NB4 (cell line): ENCODE measurements around the gene CACNA1D.

ENCODE experiments used
- MYC ChIP-seq: IDR thresholded peaks from 2 replicates; pipeline ENCODE4 v1.6.1; 2011; ENCODE audit warnings: low read depth, low read length
- POLR2A ChIP-seq: IDR thresholded peaks from 2 replicates; pipeline ENCODE4 v1.6.1; 2011; ENCODE audit warnings: mild to moderate bottlenecking; ENCODE audit not compliant: insufficient read length; ENCODE audit errors: extremely low read depth
- TF ChIP-seq, protein P1 (sequence below): IDR thresholded peaks from one replicate; pipeline ENCODE4 v1.5.1; 2012; ENCODE audit warnings: low read depth, low read length
- TF ChIP-seq, protein P2 (sequence below): IDR thresholded peaks from 2 replicates; pipeline ENCODE4 v1.6.1; 2011; ENCODE audit warnings: low read depth, low read length

DNA sequence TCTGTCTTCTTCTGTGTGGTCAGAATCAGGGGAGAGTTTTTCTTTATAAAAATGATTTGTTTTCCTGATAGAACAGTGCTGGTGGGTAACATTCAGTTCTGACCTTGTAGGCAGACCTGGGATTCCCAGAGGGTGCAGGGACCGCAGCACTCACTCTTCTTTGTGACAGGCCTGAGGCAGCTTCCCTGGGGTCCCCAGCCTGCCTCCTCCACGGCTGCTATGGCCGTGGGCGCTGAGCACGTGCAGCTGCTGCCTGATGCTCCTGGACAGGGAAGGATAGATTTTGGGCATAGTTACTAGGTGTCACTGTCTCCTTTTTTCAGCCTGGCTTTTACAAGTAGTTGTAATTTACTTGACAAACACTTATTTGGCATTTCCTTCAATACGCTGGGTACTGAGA lies 39.1 kb downstream of the CACNA1D start:
- TF ChIP-seq, protein P1, sequence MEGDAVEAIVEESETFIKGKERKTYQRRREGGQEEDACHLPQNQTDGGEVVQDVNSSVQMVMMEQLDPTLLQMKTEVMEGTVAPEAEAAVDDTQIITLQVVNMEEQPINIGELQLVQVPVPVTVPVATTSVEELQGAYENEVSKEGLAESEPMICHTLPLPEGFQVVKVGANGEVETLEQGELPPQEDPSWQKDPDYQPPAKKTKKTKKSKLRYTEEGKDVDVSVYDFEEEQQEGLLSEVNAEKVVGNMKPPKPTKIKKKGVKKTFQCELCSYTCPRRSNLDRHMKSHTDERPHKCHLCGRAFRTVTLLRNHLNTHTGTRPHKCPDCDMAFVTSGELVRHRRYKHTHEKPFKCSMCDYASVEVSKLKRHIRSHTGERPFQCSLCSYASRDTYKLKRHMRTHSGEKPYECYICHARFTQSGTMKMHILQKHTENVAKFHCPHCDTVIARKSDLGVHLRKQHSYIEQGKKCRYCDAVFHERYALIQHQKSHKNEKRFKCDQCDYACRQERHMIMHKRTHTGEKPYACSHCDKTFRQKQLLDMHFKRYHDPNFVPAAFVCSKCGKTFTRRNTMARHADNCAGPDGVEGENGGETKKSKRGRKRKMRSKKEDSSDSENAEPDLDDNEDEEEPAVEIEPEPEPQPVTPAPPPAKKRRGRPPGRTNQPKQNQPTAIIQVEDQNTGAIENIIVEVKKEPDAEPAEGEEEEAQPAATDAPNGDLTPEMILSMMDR, result no peak
- TF ChIP-seq POLR2A (no peak), MYC (no peak)
- TF ChIP-seq, protein P2, sequence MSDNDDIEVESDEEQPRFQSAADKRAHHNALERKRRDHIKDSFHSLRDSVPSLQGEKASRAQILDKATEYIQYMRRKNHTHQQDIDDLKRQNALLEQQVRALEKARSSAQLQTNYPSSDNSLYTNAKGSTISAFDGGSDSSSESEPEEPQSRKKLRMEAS, result no peak
